GM18507 (cell line): Measurements from ENCODE around the gene TIRAP.

Experiments used
- DNase-seq: peaks from one replicate; pipeline ENCODE4 v3.0.0; 2011; ENCODE audit warnings: low read depth; ENCODE audit not compliant: insufficient read length; ENCODE audit errors: extremely low spot score
- FAIRE-seq: peaks from 2 replicates; lab custom pipeline; 2011; peaks lifted over from hg19 to GRCh38; lab: Jason Lieb, UNC

Gene TIRAP

DNA sequence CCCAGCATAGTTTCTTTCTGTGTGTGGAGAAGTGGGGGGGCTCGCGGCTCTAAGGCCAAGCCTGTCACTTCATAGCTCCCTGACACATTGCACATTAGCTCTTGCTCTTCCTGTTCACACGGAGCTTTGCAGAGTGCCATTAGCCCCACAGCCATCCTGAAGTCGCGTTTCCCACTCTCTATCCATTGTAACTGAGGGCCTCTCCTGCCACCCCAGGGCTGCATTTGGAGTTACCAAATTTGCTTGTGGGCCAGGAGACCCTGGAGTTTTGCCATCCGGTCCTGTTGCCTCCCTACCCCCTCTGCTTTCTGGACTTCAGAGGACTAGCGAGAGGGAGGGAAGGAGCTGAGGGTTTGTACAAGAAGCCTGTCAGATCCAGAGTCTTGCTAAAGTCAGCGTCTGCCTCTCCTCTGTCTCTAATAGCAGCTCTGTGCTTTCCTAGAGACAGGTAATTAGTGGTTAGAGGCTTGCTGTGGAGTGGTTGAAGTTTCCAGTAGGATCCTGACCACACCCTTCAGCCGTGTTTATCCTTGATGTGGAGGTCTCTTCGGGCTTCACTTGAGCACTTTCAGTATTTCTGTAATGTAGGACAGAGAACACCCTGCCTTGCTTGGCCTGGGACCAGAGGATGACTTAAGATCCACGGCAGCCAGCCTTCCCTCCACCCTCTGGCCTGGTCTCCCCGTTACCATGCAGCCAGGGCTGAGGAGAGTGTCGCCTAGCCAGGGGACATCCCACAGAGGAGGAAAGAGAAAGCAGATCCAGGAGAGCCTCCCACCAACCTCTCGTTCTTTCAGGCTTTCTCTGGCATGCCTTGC is 35.1 kb downstream of the TIRAP start:
- FAIRE-seq (no peak), DNase-seq (no peak)

DNA sequence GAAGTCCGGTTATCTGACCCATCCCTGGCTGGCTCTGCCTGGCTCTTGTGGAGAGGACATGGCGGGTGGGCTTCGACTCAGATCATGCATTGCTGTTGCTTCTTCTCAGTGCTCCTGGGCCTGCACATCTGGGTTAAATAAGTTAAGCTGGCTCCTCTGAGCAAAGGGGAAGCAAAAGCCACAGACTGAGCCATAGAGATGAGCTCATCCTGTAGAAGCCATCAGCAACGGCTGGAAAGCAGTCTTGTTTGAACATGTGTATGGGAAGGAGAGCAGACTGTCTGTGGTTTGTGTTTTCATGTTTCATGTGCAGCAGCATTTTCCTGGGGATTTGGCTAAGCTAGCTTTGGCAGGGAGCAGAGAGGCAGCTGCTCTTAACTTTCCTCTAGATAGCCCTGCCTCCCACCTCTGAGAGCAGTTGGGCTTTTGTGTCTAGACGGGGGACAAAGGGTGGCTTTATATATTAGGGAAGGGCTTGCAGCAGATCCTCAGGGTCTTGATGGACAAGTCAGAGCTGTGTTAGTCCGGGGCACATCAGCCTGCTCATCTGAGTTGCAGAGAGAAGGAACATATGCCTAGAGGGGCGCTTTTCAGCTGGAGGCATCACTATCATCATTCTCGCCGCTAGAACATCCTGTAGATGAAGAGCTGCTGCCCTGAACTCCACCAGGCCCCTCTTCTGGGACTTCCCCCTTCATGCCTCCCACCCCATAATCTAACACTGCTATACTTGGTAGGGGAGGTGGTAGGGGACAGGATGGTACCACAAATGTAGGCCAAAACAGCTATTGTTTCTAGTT is 35.9 kb downstream of the TIRAP start:
- DNase-seq = no peak
- peak; percentile 72 for FAIRE-seq

DNA sequence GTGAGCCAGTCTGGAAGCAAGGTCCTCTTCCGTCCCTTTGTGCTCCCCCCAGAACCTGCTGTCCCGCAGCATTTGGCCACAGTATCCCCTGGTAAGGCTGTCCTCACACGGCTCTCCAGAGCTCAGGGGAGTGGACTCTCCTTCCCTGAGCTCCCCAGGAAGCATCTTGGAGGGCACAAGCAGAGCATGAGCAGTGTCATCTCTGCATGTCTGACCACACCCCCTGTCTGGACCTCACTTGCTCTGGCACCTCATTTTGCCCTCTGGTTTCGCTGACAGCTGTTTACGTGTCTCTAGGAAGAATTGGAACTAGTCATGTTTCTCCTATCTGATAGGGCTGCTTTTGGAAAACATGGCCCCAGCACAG is 36.5 kb downstream of the TIRAP start:
- DNase-seq (no peak), FAIRE-seq (no peak)

DNA sequence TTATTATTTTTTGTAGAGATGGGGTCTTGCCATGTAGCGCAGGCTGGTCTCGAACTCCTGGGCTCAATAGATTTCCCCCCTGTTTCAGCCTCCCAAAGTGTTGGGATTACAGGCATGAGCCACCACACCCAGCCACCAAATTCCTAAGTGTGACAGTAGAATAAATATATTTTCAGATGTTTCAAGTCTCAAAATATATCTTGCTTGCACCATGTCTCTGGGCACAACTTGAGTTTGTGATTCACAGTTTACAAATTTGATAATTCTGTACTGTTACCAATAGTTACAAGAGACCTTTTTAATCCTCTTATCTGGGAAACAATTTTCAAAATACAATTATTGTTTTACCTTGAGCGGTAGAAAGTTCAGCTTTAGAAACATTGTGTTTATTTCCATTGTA is 40.1 kb downstream of the TIRAP start:
- DNase-seq (no peak), FAIRE-seq (no peak)

DNA sequence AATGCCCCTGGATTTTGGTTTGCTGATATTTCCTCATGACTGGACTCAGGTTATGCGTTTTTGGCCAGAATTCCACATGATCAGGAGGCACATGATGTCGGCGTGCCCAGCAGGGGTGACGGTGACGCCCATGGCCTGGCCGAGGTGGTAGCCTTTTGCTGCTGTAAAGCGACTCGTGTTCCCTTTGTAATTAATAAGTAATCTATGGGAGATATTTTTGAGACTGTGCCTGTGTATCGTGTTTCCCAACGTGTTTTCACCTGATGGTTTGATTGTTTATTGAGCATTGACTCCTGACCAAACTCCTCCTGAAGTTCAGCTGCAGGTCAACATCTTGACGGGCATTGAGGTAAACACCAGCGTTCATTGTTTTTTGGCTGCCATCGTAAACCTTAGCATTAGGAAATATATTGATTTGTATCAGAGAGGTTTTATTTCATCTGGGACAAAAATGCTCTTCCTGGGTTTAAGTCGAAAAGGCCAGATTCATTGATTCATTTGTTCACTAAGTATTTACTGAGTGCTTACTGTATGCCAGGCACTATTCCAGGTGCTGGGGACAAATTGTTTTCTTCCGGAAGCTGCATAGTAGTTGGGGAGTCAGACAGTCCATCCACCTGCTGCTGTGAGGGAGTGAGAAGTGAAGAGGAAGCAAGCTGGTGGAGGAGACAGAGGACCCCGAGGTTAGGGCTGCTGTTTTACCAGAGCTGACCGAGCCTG is 44.5 kb downstream of the TIRAP start:
- no peak for DNase-seq
- no peak for FAIRE-seq

DNA sequence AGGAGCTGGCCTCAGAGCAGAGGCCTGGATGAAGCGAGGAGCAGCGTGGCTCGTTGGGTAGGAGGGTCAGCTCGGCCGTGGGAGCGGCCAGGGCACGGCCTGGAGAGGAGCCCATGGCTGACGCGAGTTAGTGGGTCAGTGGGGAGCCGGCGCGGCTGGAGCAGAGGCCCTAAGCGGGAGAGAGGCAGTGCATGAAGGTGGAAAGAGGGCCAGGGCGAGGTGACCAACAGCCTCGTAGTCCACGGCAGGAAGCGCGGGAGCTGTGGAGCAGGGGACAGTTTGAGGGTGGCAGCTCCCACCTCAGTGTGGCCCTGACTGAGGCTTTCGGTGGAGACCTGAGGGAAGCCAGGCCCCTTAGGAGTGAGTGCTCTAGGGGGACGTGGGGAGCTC is 45.1 kb downstream of the TIRAP start:
- FAIRE-seq (no peak), DNase-seq (no peak)

DNA sequence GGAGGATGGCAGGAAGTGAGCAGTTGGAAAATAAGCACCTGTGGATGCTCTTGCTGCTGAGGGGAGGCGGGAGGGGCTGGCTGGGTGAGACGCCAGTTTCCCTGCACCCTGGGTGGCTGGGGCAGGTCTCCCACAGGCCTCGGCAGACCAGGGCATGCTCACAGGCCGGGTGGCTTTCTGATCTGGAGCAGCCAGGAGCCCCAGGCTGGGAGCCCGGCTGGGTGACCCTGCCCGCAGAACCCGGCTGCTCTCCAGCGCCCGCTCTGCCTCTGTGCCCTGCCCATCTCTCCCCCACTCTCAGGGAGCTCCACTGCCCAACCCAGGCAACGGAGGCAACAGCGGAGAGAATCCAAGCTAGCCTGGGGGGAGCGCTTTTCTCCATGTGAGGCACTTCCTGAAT is 45.6 kb downstream of the TIRAP start:
- FAIRE-seq = no peak
- DNase-seq = no peak

DNA sequence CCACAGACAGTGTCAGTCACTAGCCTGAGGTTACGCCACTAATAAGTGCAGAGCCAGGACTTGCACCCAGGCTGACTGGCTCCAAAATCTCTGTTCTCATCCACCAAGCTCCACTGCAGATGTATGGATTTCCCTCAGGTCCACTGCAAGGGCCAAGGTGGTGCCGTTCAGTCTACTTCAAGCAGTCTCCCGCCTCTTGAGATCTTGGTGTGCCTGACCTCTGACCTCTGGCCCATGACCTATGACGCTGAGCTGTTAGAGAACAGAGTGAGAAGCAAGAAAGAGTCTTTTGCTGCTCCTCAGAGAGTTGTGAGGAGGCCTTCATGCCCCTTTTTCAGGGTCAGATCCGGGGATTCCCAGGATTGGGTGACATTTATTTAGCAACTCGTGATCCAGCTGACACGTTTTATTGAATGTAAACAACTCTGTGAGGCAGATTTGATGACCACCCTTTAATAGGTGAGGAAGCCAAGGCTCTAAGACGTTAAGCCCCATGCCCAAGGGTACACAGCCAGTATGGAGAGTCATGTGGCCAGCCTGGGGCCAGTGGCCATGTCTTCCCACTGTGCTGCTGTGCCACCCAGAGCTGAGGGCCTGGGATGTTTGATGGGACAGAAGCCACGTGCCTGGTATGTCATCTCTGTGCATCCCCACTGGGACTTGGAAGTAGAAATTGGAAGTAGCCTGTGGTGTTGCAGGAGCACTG is 46.2 kb downstream of the TIRAP start:
- no peak for FAIRE-seq

DNA sequence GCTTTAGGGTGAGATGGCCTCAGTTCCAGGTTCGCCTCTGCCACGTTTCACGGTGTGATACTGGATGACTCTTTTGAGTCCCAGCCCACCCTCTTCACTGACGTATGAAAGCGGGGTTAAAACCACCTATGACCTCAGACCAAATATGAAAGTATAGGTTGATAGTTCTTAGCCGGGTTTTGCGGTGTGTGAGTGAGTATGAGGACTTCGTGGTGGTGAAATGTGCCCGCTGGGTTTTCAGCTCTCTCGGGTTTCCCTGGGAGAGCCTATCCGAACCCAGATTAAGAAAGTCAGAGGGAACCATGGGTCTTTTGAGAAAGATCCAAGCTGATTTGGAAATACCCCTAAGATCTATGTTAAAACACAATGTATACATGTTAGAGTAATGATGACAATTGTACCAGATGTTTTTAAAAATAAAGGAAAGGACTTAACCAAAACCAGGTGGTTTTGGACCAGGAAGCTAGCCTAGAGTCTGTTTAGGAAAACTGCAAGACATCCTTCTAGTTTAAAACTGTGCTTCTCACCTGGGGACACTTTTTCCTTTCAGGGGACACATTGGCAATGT is 46.8 kb downstream of the TIRAP start:
- DNase-seq (no peak), FAIRE-seq (no peak)

More for the DNA sequence above, 46.2 kb downstream of the TIRAP start:
- no peak for DNase-seq

DNA sequence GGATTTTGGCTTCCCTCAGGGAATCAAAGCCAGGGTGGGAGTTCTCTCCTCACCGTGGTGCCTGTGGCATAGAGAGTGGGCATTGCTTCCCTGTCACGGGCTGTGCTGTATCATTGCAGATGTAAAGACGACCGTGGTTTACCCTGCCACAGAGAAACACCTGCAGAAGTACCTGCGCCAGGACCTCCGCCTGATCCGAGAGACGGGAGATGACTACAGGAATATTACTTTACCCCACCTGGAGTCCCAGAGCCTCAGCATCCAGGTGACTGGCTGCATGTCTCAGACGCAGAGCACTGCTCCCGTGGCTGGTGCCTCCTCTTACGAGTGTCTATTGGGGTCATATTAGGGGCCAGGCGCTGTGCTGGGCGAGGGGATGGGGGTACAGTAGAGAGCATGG is 48.4 kb downstream of the TIRAP start:
- DNase-seq (no peak), FAIRE-seq (no peak)

DNA sequence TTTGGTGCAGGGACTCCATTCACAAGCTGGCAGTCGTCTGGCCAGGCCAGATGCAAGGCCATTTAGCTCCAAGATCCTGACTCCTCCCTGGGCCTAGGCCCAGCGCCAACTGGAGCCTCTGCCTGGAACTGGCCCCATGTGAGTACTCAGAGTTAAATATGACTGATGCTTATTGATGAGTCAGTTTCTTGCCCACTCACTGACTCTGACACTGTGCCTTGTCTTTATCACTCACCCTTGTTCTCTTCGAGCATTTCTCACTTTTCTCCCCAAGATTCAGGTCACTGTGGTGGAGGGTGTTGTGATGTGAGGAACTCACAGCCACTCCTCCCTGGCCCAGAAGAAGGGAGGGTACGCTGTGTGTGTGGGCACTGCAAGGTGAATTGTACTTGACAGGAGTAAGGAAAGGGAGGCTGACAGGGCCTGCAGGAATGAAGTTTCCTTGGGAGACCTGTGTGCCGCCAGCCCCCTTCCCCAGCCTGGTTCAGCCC is 49.4 kb downstream of the TIRAP start:
- no peak for FAIRE-seq
- DNase-seq = no peak

DNA sequence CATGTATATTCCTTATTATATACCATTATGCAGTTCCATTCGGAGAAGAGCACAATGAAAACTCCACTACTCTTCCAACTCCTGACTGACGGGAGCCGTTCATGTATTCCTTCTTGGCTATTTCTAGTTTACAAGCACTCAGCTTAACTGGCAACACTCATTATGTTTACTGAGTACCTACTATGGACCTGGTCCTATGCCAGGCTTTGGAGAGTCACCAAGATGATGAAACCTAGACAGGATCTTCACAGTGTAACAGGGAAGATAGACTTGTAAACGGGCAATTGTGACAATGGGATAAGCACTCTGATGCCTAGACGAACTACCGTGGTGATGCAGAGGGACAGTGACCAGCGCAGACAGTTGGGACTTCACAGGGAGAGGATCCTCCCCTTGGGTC is 50.2 kb downstream of the TIRAP start:
- FAIRE-seq (no peak), DNase-seq (no peak)

DNA sequence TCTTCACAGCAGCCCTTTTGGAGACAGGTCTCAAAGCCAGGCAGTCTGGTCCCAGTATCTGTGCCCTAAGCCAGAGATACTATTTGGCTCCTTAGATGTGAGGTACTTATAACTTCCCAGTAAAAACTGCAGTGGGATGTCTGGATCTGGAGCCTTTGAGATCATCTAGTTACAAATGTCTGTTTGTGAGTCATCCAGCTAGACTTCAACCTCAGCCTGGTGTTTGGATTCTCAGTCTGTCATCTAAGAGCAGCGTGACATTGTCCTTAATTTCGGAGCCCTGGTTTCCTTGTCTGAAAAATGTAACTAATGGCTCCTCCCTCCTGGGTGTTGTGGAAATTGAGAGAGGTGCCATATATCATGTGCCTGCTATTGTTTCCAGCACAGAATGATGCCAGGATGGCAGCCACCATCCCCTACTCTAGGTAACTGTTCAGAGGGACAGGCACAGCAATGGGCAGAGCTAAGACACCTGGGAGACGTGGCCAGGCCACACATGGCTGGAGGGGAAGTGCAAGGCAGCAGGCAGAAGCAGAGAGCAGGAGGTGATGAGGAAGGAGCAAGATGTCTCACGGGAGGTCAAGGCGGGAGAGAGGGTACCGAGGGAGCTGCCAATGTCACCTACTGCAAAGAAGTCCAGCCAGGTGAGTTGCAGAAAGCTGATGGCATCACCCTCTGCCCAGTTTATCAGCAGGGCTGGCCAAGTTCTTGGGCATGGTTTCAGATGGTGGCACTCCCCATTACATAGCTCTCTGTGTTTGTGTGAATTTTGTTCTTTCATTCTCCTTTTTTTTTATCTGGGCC is 52.0 kb downstream of the TIRAP start:
- FAIRE-seq (no peak), DNase-seq (no peak)

DNA sequence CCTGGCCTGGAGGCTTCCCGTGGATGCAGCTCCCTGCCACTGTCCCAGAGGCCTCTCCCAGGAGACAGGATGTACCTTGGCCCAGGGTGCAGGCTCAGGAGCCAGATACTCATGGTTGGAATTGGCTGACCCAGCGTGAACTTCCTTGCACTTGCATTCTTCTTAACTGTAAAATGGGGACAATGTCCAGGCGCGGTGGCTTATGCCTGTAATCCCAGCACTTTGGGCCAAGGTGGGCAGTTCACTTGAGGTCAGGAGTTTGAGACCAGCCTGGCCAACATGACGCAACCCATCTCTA is 52.5 kb downstream of the TIRAP start:
- FAIRE-seq = no peak

DNA sequence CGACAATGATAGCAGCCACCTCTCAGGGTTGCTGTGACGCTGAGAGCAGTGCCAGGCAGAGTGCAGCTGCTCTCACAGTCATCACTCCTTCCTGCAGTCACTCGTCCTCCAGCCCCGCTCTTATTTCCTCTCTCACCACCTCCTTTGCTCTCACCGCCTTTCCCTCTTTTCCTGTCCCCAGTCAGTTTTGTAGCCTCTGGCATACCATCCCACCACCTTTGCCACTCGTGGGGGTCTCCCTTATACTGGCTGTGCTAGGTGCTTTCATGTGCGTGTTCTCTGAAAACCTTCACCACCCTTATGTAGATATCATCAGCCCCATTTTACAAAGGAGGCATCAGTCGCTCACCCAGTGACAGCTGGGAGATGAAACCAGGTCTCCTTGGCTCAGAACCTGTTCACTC is 53.2 kb downstream of the TIRAP start:
- FAIRE-seq (no peak), DNase-seq (no peak)

More for the DNA sequence above, 52.5 kb downstream of the TIRAP start:
- DNase-seq = no peak

DNA sequence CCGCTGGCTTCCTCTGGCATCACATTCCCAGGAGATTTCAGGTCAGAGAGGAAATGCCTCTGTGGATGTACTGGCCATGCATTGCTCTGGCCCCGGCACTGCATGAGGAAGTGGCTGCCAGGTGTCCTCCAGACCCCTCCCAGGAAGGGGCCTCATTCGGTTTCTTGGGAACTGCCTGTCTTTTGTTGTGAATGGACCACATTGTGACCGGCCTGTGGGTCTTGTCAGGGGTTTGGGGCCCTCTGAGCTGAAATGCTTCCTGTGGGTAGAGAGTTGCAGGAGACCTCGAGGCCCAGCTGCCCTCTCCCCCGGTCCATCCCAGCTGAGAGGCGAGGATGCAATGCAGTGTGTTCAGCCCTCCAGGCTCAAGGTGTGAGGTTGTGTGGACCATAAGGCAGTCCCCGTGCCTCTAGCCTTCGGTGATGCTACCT is 53.8 kb downstream of the TIRAP start:
- DNase-seq (no peak), FAIRE-seq (no peak)

DNA sequence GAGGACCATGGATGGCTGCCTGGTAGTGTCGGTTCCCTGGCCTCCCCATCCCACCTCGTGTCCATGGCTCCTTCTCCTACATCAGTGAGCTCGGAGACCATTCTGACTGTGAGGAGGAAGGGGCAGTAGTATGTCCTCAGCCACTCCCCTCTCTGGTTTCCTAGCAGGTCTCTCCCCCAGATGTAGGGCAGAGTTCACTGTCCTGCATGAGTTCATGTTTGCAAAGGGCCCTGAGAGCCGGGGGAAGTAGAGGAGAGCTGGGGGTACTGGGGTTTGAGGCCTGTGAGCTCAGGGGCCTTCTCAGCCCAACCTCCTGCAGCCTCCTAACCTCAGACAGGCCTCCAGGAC is 54.2 kb downstream of the TIRAP start:
- FAIRE-seq (no peak), DNase-seq (no peak)

DNA sequence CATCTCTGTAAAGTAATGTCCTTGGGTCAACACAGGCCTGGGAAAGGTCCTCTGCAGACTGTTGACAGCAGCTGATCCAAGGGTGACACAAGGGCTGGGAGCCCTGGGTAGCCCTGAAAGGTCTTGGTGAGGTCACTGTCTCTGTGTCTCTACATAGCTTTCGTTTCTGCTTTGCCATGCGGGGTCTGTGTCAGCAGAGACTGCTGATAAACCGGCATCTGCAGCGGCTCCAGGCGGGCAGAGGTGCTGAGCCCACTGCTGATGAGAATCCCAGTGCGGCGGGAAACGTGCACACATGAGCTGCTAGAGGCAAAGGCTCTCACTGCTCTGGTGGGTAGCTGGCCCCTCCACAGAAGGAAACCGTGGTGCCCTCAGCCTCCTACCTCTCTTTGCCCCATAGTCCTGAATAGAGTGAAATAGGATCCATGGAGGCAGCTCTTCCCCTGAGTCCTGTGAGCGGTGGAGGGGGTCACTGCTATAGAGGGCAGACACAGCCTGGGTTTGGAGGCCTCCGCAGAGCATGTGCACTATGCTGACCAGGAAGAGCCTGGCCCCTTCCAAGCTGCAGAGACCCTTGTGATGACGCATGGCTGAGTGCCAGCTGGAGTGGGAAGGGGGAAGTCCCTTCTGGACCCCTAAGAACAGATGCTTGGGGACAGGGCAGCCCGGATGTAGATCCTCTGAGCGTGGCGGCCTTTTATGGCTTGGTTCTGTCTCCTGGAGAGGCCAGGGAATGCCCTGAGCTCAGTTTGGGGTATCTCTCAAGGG is 54.8 kb downstream of the TIRAP start:
- FAIRE-seq = no peak
- DNase-seq = no peak
